Endothelial cell (in vitro differentiated cells): ENCODE results near the gene DHRS3. TPM values are rescaled to one million over a fixed set of nuclear protein-coding genes. Genes with fewer than 3 reads are reported as not detected.

Experiments
- DNase-seq: peaks from one replicate; pipeline ENCODE4 v3.0.0; 2021; ENCODE audit warnings: low spot score
- H3K27ac Mint-ChIP-seq: one replicate; pipeline ENCODE4 v1.8.0; 2021; ENCODE audit warnings: mixed read lengths, inconsistent platforms; ENCODE audit not compliant: unreplicated experiment
- H3K27me3 Mint-ChIP-seq: one replicate; pipeline ENCODE4 v1.8.0; 2021; ENCODE audit warnings: mild to moderate bottlenecking, moderate library complexity, mixed read lengths, inconsistent platforms; ENCODE audit not compliant: unreplicated experiment
- H3K36me3 Mint-ChIP-seq: one replicate; pipeline ENCODE4 v1.8.0; 2021; ENCODE audit warnings: mild to moderate bottlenecking, low read depth, mixed read lengths, inconsistent platforms; ENCODE audit not compliant: unreplicated experiment
- H3K4me1 Mint-ChIP-seq: one replicate; pipeline ENCODE4 v1.8.0; 2021; ENCODE audit warnings: mild to moderate bottlenecking, mixed read lengths, inconsistent platforms; ENCODE audit not compliant: unreplicated experiment
- H3K4me3 Mint-ChIP-seq: one replicate; pipeline ENCODE4 v1.8.0; 2021; ENCODE audit warnings: mild to moderate bottlenecking, mixed read lengths, inconsistent platforms; ENCODE audit not compliant: unreplicated experiment
- H3K9me3 Mint-ChIP-seq: one replicate; pipeline ENCODE4 v1.8.0; 2021; ENCODE audit warnings: mixed read lengths, inconsistent platforms; ENCODE audit not compliant: unreplicated experiment
- total RNA-seq: library from RNA; stranded (reverse); fragmentation: NEBNext Ultra II Directional; extraction: Animal tissue kit (Norgen Biotek cat#: 25700); gene quantifications from one replicate; pipeline ENCODE4 v1.2.1, GENCODE V29; 2021; ENCODE audit not compliant: unreplicated experiment
- TF ChIP-seq, protein P1 (sequence below): fragments of 200-600 bp; sonication (generic); IDR thresholded peaks from one replicate; pipeline ENCODE4 v1.5.0; 2021; ENCODE audit warnings: antibody characterized with exemption; ENCODE audit not compliant: unreplicated experiment

Gene DHRS3
- total RNA-seq, 1 donor from 2014 or later = 5.7 TPM

DNA sequence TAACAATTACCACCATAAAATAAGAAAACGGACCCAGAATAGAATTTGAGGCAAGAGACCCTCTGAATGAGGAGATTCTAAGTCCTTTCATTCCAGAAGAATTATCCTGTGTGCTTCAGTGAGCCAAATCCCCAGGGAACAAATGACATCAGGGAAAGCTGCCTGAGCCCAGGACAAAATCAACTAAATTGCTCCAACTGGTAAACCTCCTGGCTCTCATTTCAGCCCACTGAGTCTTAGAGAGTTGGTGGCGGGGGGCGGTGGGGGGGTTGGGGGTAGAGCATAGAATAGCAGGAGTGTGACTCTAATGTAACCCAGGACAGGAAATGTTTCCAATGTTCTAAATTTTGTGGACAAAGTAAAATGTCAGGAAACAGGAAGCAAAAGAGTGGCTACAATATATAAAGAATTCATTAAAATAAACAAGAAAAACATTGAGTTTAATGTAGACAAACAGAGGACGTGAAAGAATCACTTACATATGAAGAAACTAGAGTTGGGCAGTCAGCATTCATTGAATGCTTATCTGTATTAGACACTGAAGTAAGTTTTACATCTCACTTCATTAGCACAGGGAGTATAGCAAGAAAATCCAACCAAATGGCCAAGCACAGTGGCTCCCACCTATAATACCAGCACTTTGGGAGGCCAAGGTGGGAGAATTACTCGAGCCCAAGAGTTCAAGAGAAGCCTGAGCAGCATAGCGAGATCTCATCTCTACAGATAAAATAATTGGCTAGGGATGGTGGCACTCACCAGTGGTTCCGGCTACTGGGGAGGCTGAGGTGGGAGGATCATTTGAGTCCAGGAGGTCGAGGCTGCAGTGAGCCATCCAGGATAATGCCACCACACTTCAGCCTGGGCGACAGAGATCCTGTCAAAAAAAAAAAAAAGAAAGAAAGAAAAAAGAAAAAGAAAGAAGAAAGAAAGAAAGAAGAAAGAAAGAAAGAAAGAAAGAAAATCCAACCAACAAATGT is 75.1 kb downstream of the DHRS3 start:
- DNase-seq = no peak
- H3K27ac Mint-ChIP-seq = no peak overlapping the region
- H3K27me3 Mint-ChIP-seq = peaks cover 7% of the 10 kb centered on the region
- TF ChIP-seq, protein P1, sequence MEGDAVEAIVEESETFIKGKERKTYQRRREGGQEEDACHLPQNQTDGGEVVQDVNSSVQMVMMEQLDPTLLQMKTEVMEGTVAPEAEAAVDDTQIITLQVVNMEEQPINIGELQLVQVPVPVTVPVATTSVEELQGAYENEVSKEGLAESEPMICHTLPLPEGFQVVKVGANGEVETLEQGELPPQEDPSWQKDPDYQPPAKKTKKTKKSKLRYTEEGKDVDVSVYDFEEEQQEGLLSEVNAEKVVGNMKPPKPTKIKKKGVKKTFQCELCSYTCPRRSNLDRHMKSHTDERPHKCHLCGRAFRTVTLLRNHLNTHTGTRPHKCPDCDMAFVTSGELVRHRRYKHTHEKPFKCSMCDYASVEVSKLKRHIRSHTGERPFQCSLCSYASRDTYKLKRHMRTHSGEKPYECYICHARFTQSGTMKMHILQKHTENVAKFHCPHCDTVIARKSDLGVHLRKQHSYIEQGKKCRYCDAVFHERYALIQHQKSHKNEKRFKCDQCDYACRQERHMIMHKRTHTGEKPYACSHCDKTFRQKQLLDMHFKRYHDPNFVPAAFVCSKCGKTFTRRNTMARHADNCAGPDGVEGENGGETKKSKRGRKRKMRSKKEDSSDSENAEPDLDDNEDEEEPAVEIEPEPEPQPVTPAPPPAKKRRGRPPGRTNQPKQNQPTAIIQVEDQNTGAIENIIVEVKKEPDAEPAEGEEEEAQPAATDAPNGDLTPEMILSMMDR = no peak
- no peak overlapping the region for H3K4me3 Mint-ChIP-seq
- H3K4me1 Mint-ChIP-seq = peaks cover 12% of the 10 kb centered on the region
- no peaks in the 10 kb centered on the region for H3K9me3 Mint-ChIP-seq
- no peaks in the 10 kb centered on the region for H3K36me3 Mint-ChIP-seq

DNA sequence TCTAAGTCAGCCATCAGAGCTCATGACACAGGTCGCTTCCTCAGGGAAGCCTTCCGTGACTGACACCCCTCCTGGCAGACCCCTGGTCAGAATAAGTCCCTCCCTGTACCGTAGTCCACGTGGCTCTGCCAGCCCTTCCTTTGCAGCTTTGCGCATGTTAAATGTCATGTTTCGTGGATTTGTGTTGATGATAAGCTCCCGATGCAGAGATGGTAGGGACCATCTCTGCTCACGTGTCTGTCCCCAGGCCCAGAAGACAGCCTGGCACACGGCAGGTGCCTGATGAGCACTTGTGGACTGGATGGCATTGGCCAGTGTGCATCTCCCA is 75.9 kb downstream of the DHRS3 start:
- Mint-ChIP-seq H3K36me3 (no peaks in the 10 kb centered on the region), H3K27me3 (peaks cover 4% of the 10 kb centered on the region), H3K27ac (no peak overlapping the region), H3K4me1 (peaks cover 12% of the 10 kb centered on the region), H3K4me3 (no peak overlapping the region), H3K9me3 (no peaks in the 10 kb centered on the region)
- DNase-seq = no peak
- TF ChIP-seq, protein P1 = no peak

DNA sequence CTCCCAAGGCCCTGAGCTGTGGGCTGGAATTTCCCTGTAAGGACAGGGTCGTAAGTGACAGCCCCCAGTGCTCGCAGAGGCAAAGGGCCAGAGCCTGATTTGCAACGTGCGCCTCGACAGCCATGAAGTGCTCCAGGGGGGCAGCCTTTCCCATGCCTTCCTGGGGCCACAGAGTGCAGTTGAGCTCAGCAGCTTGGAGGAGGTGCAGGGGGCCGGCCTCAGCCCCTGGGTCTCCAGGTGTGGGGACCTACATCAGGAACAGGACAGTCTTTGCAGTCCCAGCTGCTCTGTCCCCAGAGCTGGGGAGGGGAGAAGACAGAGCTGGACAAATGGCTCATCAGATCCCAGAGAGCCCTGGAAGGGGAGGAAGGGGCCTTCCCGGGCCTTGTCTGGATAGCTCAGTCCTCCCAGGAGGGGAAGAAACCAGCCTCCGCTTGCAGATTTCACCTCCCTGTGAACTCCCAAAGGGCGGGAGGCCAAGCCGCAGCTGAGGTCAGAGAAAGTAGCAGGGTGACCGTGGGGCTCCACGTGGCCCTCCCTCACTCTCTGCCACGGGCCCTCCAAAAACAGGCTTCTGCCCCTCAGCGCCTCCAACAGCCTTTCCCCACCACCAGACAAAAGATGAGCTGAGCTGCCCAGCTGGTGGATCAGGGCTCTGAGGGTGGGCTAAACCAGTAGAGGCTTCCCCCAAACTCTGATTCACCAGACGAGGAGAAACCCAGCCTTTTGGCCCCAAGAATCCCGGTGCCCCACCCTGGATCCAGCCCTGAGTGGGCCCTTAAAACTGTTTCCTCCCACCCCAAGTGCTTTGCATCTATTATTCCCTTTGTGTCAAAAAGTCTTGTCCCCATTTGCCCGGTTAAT is 76.5 kb downstream of the DHRS3 start:
- TF ChIP-seq, protein P1 = no peak
- Mint-ChIP-seq H3K4me1 (peaks cover 12% of the 10 kb centered on the region), H3K27me3 (peaks cover 4% of the 10 kb centered on the region), H3K9me3 (no peaks in the 10 kb centered on the region), H3K36me3 (no peaks in the 10 kb centered on the region), H3K4me3 (no peak overlapping the region), H3K27ac (no peak overlapping the region)
- DNase-seq = no peak

DNA sequence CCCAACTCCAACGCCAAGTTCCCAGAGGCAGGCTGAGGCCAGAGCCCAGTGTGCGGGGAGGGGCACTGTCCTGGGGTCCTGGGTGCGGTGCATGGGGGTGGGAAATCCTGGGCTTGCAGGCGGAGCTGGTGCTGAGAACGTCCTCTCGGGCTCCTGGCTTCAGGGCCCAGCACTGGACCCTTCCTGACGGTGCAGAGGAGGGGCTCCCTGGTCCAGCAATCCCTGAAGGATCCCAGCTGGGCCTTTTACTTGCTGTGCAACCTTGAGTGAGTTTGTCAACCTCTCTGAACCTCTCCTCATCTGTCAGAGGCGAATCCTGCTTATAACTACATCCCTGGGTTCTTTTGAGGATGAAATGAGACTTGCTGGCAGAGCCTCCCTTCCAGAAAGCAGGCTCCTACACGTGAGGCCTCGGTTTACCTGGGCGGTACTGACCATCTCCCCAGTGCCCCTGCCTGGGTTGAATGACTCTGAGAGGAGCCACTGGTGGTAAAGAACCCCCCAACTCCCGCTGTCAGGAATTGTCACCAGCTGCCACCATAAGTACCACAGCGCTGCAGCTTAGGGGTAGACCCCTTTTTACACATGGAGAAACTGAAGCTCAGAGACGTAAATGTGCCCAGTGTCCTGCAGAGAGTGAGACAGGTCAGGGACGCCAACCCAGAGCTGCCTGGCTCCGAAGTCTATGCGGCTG is 77.3 kb downstream of the DHRS3 start:
- Mint-ChIP-seq H3K9me3 (no peaks in the 10 kb centered on the region), H3K27ac (no peak overlapping the region), H3K4me3 (no peak overlapping the region), H3K36me3 (no peaks in the 10 kb centered on the region), H3K27me3 (peaks cover 4% of the 10 kb centered on the region), H3K4me1 (peaks cover 12% of the 10 kb centered on the region)
- no peak for DNase-seq
- TF ChIP-seq, protein P1 = no peak
